Measurements from ENCODE around the gene MLKL. TPM values are rescaled to one million over a fixed set of nuclear protein-coding genes. Genes with fewer than 3 reads are reported as not detected.

The MLKL gene
- total RNA-seq, 1 donor from 2014 or later: 28.6 TPM

GRCh38 chr16:74691093-74691855, 9.4 kb downstream of the MLKL start:
- TF ChIP-seq CTCF (IDR thresholded peaks at IDR 0.05): no peak
- no peak overlapping the region for H3K4me3 ChIP-seq
- H3K36me3 ChIP-seq: peaks cover 65% of the 10 kb centered on the region
- peaks cover 3% of the 10 kb centered on the region for H3K4me1 ChIP-seq
- H3K27me3 ChIP-seq: no peaks in the 10 kb centered on the region
- ATAC-seq (no peak), DNase-seq (no peak)
- intact Hi-C loops (cut with DNase I): no loop called here
- no peak overlapping the region for H3K27ac ChIP-seq
- no peaks in the 10 kb centered on the region for H3K9me3 ChIP-seq

- peaks cover 65% of the 10 kb centered on the region for H3K36me3 ChIP-seq
- intact Hi-C loops (cut with DNase I): no loop called here
- H3K4me1 ChIP-seq: no peaks in the 10 kb centered on the region
- H3K27ac ChIP-seq: no peak overlapping the region
- no peaks in the 10 kb centered on the region for H3K9me3 ChIP-seq
- H3K4me3 ChIP-seq: no peak overlapping the region
- DNase-seq: no peak
- no peaks in the 10 kb centered on the region for H3K27me3 ChIP-seq
- TF ChIP-seq CTCF (IDR thresholded peaks at IDR 0.05): no peak
- ATAC-seq: peak; percentile 12
Measured at GRCh38 chr16:74682556-74682955, 18.1 kb downstream of the MLKL start.

- intact Hi-C loops (cut with DNase I): no loop called here
- DNase-seq: no peak
- H3K9me3 ChIP-seq: no peaks in the 10 kb centered on the region
- peaks cover 65% of the 10 kb centered on the region for H3K36me3 ChIP-seq
- no peaks in the 10 kb centered on the region for H3K4me1 ChIP-seq
- H3K27ac ChIP-seq: no peak overlapping the region
- no peak for ATAC-seq
- no peak overlapping the region for H3K4me3 ChIP-seq
- TF ChIP-seq CTCF (IDR thresholded peaks at IDR 0.05): no peak
- no peaks in the 10 kb centered on the region for H3K27me3 ChIP-seq
Measured at GRCh38 chr16:74680681-74681080, 20.0 kb downstream of the MLKL start.

- Histone ChIP-seq H3K4me3 (no peak overlapping the region), H3K9me3 (no peaks in the 10 kb centered on the region), H3K27me3 (no peaks in the 10 kb centered on the region), H3K4me1 (no peaks in the 10 kb centered on the region), H3K36me3 (peaks cover 66% of the 10 kb centered on the region), H3K27ac (no peak overlapping the region)
- DNase-seq: no peak
- intact Hi-C loops (cut with DNase I): no loop called here
- ATAC-seq: no peak
- no peak for TF ChIP-seq CTCF (IDR thresholded peaks at IDR 0.05)
Measured at GRCh38 chr16:74679983-74680382, 20.7 kb downstream of the MLKL start.

GRCh38 chr16:74677868-74678267, 22.8 kb downstream of the MLKL start:
- ATAC-seq (no peak), DNase-seq (no peak)
- Histone ChIP-seq H3K4me3 (no peak overlapping the region), H3K4me1 (no peaks in the 10 kb centered on the region), H3K27ac (no peak overlapping the region), H3K27me3 (no peaks in the 10 kb centered on the region), H3K36me3 (peaks cover 62% of the 10 kb centered on the region), H3K9me3 (no peaks in the 10 kb centered on the region)
- TF ChIP-seq CTCF (IDR thresholded peaks at IDR 0.05): no peak
- intact Hi-C loops (cut with DNase I): no loop called here
